Measurements from ENCODE around the gene CHD5. TPM values are rescaled to one million over a fixed set of nuclear protein-coding genes. Genes with fewer than 3 reads are reported as not detected.

The CHD5 gene
- total RNA-seq, 2 experiments from 2014 or later = 0.44 to 0.56 TPM

- Mint-ChIP-seq H3K4me1 (peaks cover 4% of the 10 kb centered on the region), H3K27me3 (peaks cover 6% of the 10 kb centered on the region), H3K4me3 (no peak overlapping the region), H3K9me3 (no peaks in the 10 kb centered on the region), H3K27ac (no peak overlapping the region), H3K36me3 (no peaks in the 10 kb centered on the region)
- no peak for DNase-seq
Observed at GRCh38 chr1:6143395-6143794, 36.7 kb downstream of the CHD5 start.

- H3K4me1 Mint-ChIP-seq = peaks cover 7% of the 10 kb centered on the region
- H3K27me3 Mint-ChIP-seq = no peaks in the 10 kb centered on the region
- no peaks in the 10 kb centered on the region for H3K9me3 Mint-ChIP-seq
- H3K4me3 Mint-ChIP-seq = no peak overlapping the region
- no peaks in the 10 kb centered on the region for H3K36me3 Mint-ChIP-seq
- no peak overlapping the region for H3K27ac Mint-ChIP-seq
- no peak for DNase-seq
Observed at GRCh38 chr1:6142734-6143133, 37.4 kb downstream of the CHD5 start.

GRCh38 chr1:6142036-6142621 is 38.0 kb downstream of the CHD5 start:
- H3K9me3 Mint-ChIP-seq = no peaks in the 10 kb centered on the region
- H3K27ac Mint-ChIP-seq = no peak overlapping the region
- no peaks in the 10 kb centered on the region for H3K27me3 Mint-ChIP-seq
- no peaks in the 10 kb centered on the region for H3K36me3 Mint-ChIP-seq
- no peak for DNase-seq
- H3K4me3 Mint-ChIP-seq = no peak overlapping the region
- H3K4me1 Mint-ChIP-seq = peaks cover 7% of the 10 kb centered on the region

GRCh38 chr1:6141592-6141991 is 38.5 kb downstream of the CHD5 start:
- Mint-ChIP-seq H3K27ac (no peak overlapping the region), H3K9me3 (no peaks in the 10 kb centered on the region), H3K36me3 (no peaks in the 10 kb centered on the region)

GRCh38 chr1:6140413-6140812 is 39.7 kb downstream of the CHD5 start:
- Mint-ChIP-seq H3K27me3 (no peaks in the 10 kb centered on the region), H3K36me3 (no peaks in the 10 kb centered on the region), H3K27ac (no peak overlapping the region), H3K9me3 (no peaks in the 10 kb centered on the region), H3K4me1 (peaks cover 7% of the 10 kb centered on the region), H3K4me3 (no peak overlapping the region)
- DNase-seq = no peak

More at GRCh38 chr1:6141592-6141991, 38.5 kb downstream of the CHD5 start:
- H3K27me3 Mint-ChIP-seq = no peaks in the 10 kb centered on the region
- DNase-seq = peak; percentile 50
- H3K4me1 Mint-ChIP-seq = peaks cover 7% of the 10 kb centered on the region
- no peak overlapping the region for H3K4me3 Mint-ChIP-seq

- no peak for DNase-seq
- Mint-ChIP-seq H3K4me3 (no peak overlapping the region), H3K27me3 (no peaks in the 10 kb centered on the region), H3K27ac (no peak overlapping the region), H3K4me1 (peaks cover 7% of the 10 kb centered on the region), H3K9me3 (peaks cover under 1% of the 10 kb centered on the region), H3K36me3 (no peaks in the 10 kb centered on the region)
Observed at GRCh38 chr1:6137758-6138157, 42.4 kb downstream of the CHD5 start.

- H3K27me3 Mint-ChIP-seq = no peaks in the 10 kb centered on the region
- no peak overlapping the region for H3K27ac Mint-ChIP-seq
- no peak overlapping the region for H3K4me3 Mint-ChIP-seq
- no peak for DNase-seq
- H3K4me1 Mint-ChIP-seq = peaks cover 7% of the 10 kb centered on the region
- H3K9me3 Mint-ChIP-seq = peaks cover 8% of the 10 kb centered on the region
- no peaks in the 10 kb centered on the region for H3K36me3 Mint-ChIP-seq
Observed at GRCh38 chr1:6136516-6137220, 43.5 kb downstream of the CHD5 start.

- Mint-ChIP-seq H3K27ac (no peak overlapping the region), H3K27me3 (no peaks in the 10 kb centered on the region), H3K9me3 (peaks cover 8% of the 10 kb centered on the region), H3K4me3 (no peak overlapping the region), H3K36me3 (no peaks in the 10 kb centered on the region), H3K4me1 (peaks cover 7% of the 10 kb centered on the region)
- DNase-seq = no peak
Observed at GRCh38 chr1:6134741-6135510, 45.2 kb downstream of the CHD5 start.

GRCh38 chr1:6134206-6134605 is 45.9 kb downstream of the CHD5 start:
- H3K36me3 Mint-ChIP-seq = no peaks in the 10 kb centered on the region
- H3K4me1 Mint-ChIP-seq = peaks cover 7% of the 10 kb centered on the region
- H3K27ac Mint-ChIP-seq = no peak overlapping the region
- DNase-seq = no peak
- no peaks in the 10 kb centered on the region for H3K27me3 Mint-ChIP-seq
- peaks cover 8% of the 10 kb centered on the region for H3K9me3 Mint-ChIP-seq
- no peak overlapping the region for H3K4me3 Mint-ChIP-seq

GRCh38 chr1:6133146-6133895 is 46.8 kb downstream of the CHD5 start:
- Mint-ChIP-seq H3K36me3 (no peaks in the 10 kb centered on the region), H3K4me1 (peaks cover 3% of the 10 kb centered on the region), H3K4me3 (no peak overlapping the region), H3K9me3 (peaks cover 8% of the 10 kb centered on the region), H3K27me3 (no peaks in the 10 kb centered on the region), H3K27ac (no peak overlapping the region)
- no peak for DNase-seq

- H3K27me3 Mint-ChIP-seq = peaks cover 3% of the 10 kb centered on the region
- no peaks in the 10 kb centered on the region for H3K4me1 Mint-ChIP-seq
- H3K36me3 Mint-ChIP-seq = no peaks in the 10 kb centered on the region
- no peak for DNase-seq
- no peak overlapping the region for H3K4me3 Mint-ChIP-seq
- H3K27ac Mint-ChIP-seq = no peak overlapping the region
- H3K9me3 Mint-ChIP-seq = peaks cover 8% of the 10 kb centered on the region
Observed at GRCh38 chr1:6131561-6131960, 48.6 kb downstream of the CHD5 start.

- Mint-ChIP-seq H3K27ac (no peak overlapping the region), H3K4me3 (no peak overlapping the region), H3K9me3 (peaks cover 8% of the 10 kb centered on the region), H3K36me3 (no peaks in the 10 kb centered on the region), H3K4me1 (no peaks in the 10 kb centered on the region), H3K27me3 (peaks cover 3% of the 10 kb centered on the region)
- no peak for DNase-seq
Observed at GRCh38 chr1:6130596-6130995, 49.5 kb downstream of the CHD5 start.

GRCh38 chr1:6130036-6130435 is 50.1 kb downstream of the CHD5 start:
- Mint-ChIP-seq H3K27ac (no peak overlapping the region), H3K27me3 (peaks cover 3% of the 10 kb centered on the region), H3K36me3 (no peaks in the 10 kb centered on the region), H3K4me3 (no peak overlapping the region), H3K9me3 (peaks cover 8% of the 10 kb centered on the region), H3K4me1 (no peaks in the 10 kb centered on the region)
- no peak for DNase-seq

GRCh38 chr1:6129313-6129712 is 50.8 kb downstream of the CHD5 start:
- Mint-ChIP-seq H3K27me3 (peaks cover 3% of the 10 kb centered on the region), H3K27ac (no peak overlapping the region), H3K4me3 (no peak overlapping the region), H3K9me3 (peaks cover 8% of the 10 kb centered on the region), H3K36me3 (no peaks in the 10 kb centered on the region), H3K4me1 (no peaks in the 10 kb centered on the region)
- no peak for DNase-seq

Measured in activated naive CD8-positive, alpha-beta T cell treated with anti-CD3 and anti-CD28 coated beads for 36 hours (primary cell).